Panc1 (cell line): ENCODE results near the gene IFNLR1. TPM values are rescaled to one million over a fixed set of nuclear protein-coding genes. Genes with fewer than 3 reads are reported as not detected.

ENCODE experiments used
- ATAC-seq: fragments of 200-7000 bp; cut with Tn5 transposase; 2 replicates; pipeline ENCODE4 v1.9.1; 2020; ENCODE audit warnings: mild to moderate bottlenecking, moderate library complexity
- BruUV-seq: library from RNA; stranded (reverse); fragments of 400-500 nt; replicated peaks from 2 replicates; lab custom pipeline; 2021; lab: Mats Ljungman, UMichigan
- CTCF ChIA-PET: fragments of 300-600 bp; sonication (Branson Sonifier 250); formaldehyde crosslinking; loops from one replicate; lab custom pipeline; 2022; ENCODE audit warnings: antibody characterized with exemption; lab: Charles Lee
- POLR2A ChIA-PET: fragments of 300-600 bp; sonication (Branson Sonifier 250); formaldehyde crosslinking; loops from one replicate; lab custom pipeline; 2022; ENCODE audit warnings: antibody characterized with exemption; lab: Charles Lee
- DNase-seq: peaks from one replicate; pipeline ENCODE4 v3.0.0-alpha.2; 2010; ENCODE audit warnings: low read depth, low spot score
- H3K27ac ChIP-seq: 2 replicates; pipeline ENCODE4 v1.5.1; 2011; ENCODE audit warnings: mild to moderate bottlenecking, low read length, inconsistent platforms
- H3K27me3 ChIP-seq: fragments of 200-500 bp; sonication (Bioruptor generic); 2 replicates; pipeline ENCODE4 v1.6.0; 2014; ENCODE audit warnings: low read length, inconsistent platforms; ENCODE audit not compliant: control insufficient read depth, insufficient read depth
- H3K36me3 ChIP-seq: fragments of 200-500 bp; sonication (Bioruptor generic); 2 replicates; pipeline ENCODE4 v1.5.1; 2014; ENCODE audit warnings: inconsistent platforms, mild to moderate bottlenecking, low read length, moderate library complexity; ENCODE audit not compliant: control insufficient read depth, insufficient read depth
- H3K4me1 ChIP-seq: 2 replicates; pipeline ENCODE4 v1.5.1; 2011; ENCODE audit warnings: inconsistent platforms, mild to moderate bottlenecking, low read length, moderate library complexity; ENCODE audit not compliant: control insufficient read depth, insufficient read depth
- H3K4me3 ChIP-seq, 2 experiments: 2 replicates each; pipeline ENCODE4 v1.5.1; 2011 to 2012; ENCODE audit warnings: low read depth in 2 of 2, low read length in 2 of 2, mild to moderate bottlenecking in 2 of 2, inconsistent platforms in 1 of 2, moderate library complexity in 1 of 2
- H3K9me3 ChIP-seq: fragments of 200-500 bp; sonication (Bioruptor generic); 2 replicates; pipeline ENCODE4 v1.5.1; 2014; ENCODE audit warnings: low read depth, mild to moderate bottlenecking, inconsistent platforms, low read length, moderate library complexity; ENCODE audit not compliant: control insufficient read depth, insufficient read depth
- CTCF ChIP-seq: fragments of 450-650 bp; IDR thresholded peaks from 2 replicates; pipeline ENCODE4 v1.5.1; 2017; ENCODE audit warnings: mild to moderate bottlenecking
- POLR2AphosphoS5 ChIP-seq: IDR thresholded peaks from 2 replicates; pipeline ENCODE4 v1.6.1; 2012; ENCODE audit warnings: mild to moderate bottlenecking, low read depth, low read length, moderate library complexity
- REST ChIP-seq, 2 experiments: IDR thresholded peaks; 2 replicates each; pipeline ENCODE4 v1.6.1; 2011 to 2012; ENCODE audit warnings: low read depth in 2 of 2, control low read depth in 1 of 2, low read length in 1 of 2, mild to moderate bottlenecking in 1 of 2, moderate library complexity in 1 of 2; ENCODE audit not compliant: insufficient read depth in 1 of 2
- SIN3A ChIP-seq: IDR thresholded peaks from 2 replicates; pipeline ENCODE4 v1.6.1; 2012; ENCODE audit warnings: low read depth, mild to moderate bottlenecking, low read length, moderate library complexity, borderline replicate concordance; ENCODE audit not compliant: insufficient read depth
- TCF7L2 ChIP-seq: IDR thresholded peaks from 2 replicates; pipeline ENCODE4 v1.6.1; 2011; ENCODE audit warnings: mild to moderate bottlenecking, low read depth, low read length, inconsistent platforms
- in situ Hi-C: cut with HindIII; loops from 2 replicates; pipeline ENCODE4 v1.10.0; 2016; ENCODE audit warnings: low sequenced_read_pairs, low pct_unique_long_range_greater_than_20kb
- intact Hi-C: fragments of 100-400 bp; cut with micrococcal nuclease; formaldehyde crosslinking; loops from one replicate; pipeline ENCODE4 v1.10.0; 2022; ENCODE audit not compliant: unreplicated experiment
- total RNA-seq: library from RNA; stranded (reverse); gene quantifications from one replicate; pipeline ENCODE4 v1.2.1, GENCODE V29; 2021; ENCODE audit not compliant: unreplicated experiment

The IFNLR1 gene
- total RNA-seq, 1 experiment from 2014 or later: 1.0 TPM

- Histone ChIP-seq H3K9me3 (no peaks in the 10 kb centered on the region), H3K4me1 (peaks cover 5% of the 10 kb centered on the region; the same call in 1 of the 2 replicates), H3K4me3 (no peak overlapping the region), H3K27me3 (no peaks in the 10 kb centered on the region), H3K27ac (no peak overlapping the region), H3K36me3 (no peaks in the 10 kb centered on the region)
- in situ Hi-C loops: no loop called here
- ATAC-seq: no peak
- CTCF ChIA-PET: interaction anchor here (0.6 kb wide), 1 partner anchor 13 kb away, joined by 5 read pairs; no protein-coding TSS in a partner anchor
- intact Hi-C loops: no loop called here
- DNase-seq: no peak
- TF ChIP-seq REST (IDR thresholded peaks at IDR 0.05; ENCODE audit: insufficient read depth in 1 of 2, low read depth in 2 of 2, low read length in 1 of 2) (no peak), SIN3A (no peak), POLR2AphosphoS5 (no peak), TCF7L2 (no peak), CTCF (no peak)
- POLR2A ChIA-PET: no interaction called here
- no TSS peak for BruUV-seq
Measured at GRCh38 chr1:24154215-24154614, 32.9 kb downstream of the IFNLR1 start.

GRCh38 chr1:24152631-24153494 lies 34.2 kb downstream of the IFNLR1 start:
- no peaks in the 10 kb centered on the region for H3K9me3 ChIP-seq
- no peak overlapping the region for H3K27ac ChIP-seq
- ATAC-seq (no peak), DNase-seq (no peak)
- H3K4me3 ChIP-seq: no peak overlapping the region
- no peaks in the 10 kb centered on the region for H3K27me3 ChIP-seq
- intact Hi-C loops (no loop called here), in situ Hi-C loops (no loop called here)
- ChIA-PET POLR2A (interaction anchor here (0.6 to 0.7 kb wide), 2 partner anchors 53 to 79 kb away, joined by 8 to 9 read pairs; no protein-coding TSS in a partner anchor), CTCF (interaction anchor here (0.6 to 1.8 kb wide), 4 partner anchors 46 to 460 kb away, joined by 3 to 5 read pairs (median 4); no protein-coding TSS in a partner anchor)
- no peak for TF ChIP-seq TCF7L2
- TF ChIP-seq SIN3A: no peak
- TF ChIP-seq REST (IDR thresholded peaks at IDR 0.05; ENCODE audit: insufficient read depth in 1 of 2, low read depth in 2 of 2, low read length in 1 of 2): no peak
- no peak for TF ChIP-seq CTCF
- no peak for TF ChIP-seq POLR2AphosphoS5
- peaks cover 5% of the 10 kb centered on the region; the same call in 1 of the 2 replicates for H3K4me1 ChIP-seq
- H3K36me3 ChIP-seq: no peaks in the 10 kb centered on the region
- no TSS peak for BruUV-seq
